ENCODE measurements around the gene TXNRD2.
A peak's percentile ranks its signal among the peaks of the same experiment; 100 is the strongest.
"Not testable (repeated sequence)": the region's sequence is repeated elsewhere in the genome, so short reads cannot be mapped to it uniquely, and the experiment has no call there.

Gene TXNRD2

DNA sequence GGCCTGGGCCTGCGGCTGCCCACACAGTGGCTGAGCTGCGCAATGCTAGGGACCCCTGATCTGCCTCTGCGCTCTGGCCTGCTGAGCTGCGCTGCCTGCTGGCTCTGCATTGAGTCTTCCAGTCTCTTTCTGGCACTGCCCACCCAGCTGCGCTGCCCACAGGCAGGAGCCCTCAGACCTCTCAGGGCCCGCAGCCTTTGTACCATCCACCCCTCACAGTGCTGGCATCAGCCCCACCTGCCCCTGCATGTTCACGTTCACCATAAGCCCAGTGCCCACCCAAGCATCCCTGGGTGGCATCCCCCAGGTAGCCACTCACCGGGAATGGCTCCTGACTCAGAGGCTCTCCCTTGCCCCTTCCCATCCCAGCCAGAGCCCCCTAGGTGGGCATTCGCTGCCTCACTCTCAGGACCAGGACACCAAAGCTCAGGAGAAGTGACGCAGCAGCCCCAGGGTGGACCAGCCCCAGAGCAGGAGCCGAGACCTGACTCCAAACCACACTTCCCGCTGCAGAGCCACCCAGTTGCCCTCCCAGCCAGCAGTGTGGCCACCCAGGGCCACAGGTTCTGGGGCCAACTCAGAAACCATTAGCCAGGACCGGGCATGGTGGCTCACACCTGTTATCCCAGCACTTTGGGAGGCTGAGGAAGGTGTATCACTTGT, 21.8 kb downstream of the TXNRD2 start:
- DNase-seq: no peak

DNA sequence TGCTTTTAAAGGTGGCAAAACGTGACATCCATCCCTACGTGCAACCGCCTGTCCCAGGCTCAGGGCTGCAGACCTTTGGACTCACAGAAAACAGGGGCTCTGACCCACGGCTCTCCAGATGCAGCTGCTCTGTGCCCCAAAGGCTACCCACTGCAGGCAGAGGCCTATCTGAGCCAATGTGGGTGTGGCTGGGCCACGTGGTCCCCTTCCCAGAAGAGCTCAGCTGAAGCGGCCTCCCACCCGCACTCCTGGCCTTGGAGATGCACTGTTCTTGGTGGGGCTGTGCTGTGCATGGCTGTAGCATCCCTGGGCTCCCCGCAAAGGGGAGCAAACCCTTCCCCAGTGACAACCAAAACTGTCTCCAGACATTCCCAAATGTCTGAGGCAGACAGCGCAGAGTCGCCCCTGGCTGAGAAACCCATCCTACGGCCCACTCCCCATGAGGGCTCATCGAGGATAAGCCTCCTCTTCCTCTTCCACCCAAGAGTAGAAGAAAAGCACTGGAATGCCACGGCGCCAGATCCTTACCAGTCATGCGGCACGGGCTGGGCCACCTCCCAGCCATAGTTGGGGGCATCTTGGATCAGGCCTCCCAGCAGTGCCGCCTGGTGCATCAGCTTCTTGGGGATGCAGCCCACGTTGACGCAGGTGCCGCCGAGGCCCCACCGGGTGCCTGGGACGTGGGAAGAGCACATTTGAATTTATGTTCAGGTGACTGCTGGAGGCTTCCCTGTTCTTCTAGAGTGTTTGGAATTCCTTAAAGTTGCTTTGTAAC, 23.1 kb downstream of the TXNRD2 start:
- no peak for DNase-seq

DNA sequence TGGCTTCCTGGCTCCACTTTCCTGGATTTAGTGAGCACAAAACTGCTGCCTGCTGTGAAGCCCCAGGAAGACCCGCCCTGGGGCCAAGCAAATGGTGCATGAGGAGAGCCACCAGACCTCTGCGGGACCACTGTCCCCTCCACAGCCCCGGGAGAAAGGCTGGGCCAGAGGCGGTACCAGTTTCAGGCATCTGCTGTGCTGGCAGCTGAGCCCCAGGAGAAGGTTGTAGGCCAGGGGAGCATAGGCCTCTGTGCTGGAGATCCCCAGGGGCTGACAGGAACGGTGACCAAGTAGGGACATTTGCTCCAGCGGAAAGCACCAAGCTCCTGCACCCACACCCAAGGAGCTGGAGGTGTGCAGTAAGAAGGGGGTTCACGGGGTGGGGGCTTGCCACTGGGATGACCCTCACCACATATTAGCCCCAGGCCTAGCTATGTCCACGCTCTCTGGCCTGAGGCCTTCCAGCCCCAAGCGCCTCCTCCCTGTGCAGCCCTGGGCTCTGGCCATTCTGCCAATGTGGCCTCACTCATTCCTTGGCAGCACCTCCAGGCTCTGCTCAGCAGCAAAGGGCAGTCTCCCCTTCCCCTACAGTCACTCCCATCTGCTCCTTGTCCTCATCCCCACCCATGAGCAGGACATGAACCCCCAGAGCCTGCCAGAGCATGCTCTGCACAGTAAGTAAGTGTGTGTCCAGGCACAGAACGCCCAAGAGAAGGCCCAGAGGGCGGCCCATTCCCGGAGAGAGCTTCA, 24.1 kb downstream of the TXNRD2 start:
- no peak for DNase-seq

DNA sequence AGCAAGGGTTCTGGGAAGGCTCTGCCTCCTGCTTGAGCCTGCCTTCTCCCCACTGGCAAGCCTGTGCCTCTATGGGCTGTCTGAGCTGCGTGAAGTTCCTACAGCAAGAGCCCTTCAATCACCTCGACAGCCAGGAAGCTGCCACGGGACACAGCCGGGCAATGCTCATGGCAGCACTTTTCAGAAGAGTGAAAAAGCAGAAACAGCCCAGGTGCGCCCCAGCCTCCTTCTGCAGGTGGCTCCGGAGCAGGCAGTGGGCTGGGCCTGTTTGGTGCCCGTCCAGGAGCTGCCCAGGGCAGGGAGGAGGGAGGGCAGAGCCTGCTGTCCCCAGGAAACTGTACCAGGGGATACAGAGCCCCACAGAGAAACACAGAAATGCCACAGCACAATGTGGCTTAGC, 24.7 kb downstream of the TXNRD2 start:
- DNase-seq: no peak

DNA sequence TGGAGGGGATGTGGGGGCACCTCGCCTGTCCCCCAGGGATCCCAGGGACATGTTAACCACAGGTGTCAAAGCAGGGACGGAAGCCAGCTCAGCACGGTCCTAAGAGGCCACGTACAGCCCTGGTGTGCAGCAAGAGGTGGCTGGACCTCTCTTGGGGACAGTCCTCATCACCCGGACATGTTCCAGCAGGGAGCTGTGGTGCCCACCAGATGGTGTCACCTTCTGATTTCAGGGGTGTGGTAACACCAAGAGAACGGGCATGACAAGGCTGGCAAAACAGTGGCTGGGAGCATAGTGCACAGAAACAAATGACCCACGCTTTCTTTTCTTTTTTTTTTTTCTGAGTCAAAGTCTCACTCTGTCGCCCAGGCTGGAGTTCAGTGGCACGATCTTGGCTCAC, 25.6 kb downstream of the TXNRD2 start:
- DNase-seq: no peak

GRCh38 chr22:19915287-19915954, 26.2 kb downstream of the TXNRD2 start:
- DNase-seq: no peak

DNA sequence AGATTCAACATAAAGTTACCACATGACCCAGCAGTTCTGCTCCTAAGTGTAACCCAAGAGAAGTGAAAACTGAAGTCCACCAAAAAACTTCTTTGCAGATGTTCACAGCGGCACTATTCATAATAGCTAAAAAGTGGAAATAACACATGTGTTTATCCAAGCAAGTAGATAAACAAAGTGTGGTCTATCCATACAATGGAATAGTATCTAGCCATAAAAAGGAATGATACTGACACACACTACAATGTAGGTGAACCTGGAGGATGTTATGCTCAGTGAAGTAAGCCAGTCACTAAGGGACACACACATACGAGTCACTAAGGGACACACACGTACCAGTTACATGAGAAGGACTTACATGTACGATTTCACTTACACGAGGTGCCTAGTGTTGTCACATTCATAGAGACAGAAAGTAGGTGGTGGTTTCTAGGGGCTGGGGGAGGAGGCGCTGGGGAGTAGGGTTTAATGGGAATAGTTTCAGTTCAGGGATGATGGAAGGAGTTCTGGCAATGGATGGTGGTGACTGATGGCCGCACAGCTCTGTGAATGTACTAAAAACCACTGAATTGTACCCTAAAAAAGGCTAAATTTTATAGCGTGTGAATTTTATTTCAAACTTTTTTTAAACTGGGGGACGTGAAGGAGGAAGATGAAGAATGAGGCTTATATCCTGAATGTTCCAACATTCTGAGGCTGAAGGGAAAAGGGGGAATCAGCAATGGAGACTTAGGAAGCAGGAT, 27.2 kb downstream of the TXNRD2 start:
- no peak for DNase-seq

DNA sequence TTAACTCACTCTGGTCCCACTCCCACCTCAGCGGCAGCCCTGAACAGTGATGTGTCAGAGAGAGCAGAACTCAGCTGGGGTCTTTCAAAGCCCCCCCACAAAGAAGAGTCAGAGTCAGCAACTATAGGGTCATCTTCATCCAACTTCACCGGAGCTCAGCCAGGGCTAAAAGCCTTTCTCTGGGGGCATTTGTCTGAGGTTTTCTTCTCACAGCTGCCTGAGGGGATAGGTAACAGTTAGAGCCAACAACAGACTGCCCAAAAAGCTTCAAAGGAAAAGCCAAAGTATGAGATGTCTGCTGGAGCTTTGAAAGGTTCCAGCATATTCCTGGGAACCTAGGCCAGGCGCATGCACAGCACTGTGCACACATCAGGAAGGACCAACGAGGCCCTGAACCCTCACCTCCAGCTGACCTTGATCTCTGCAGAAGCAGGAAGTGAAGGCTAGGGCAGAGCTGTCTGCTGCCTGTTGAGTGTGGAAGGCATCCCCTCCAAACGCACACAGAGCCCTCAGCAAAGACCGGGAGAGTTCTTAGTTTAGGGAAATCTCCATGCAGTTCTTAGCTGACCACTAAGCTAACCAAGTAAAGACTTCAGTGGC, 28.2 kb downstream of the TXNRD2 start:
- no peak for DNase-seq

- DNase-seq: no peak
Observed at GRCh38 chr22:19912271-19912999, 29.2 kb downstream of the TXNRD2 start.

GRCh38 chr22:19911540-19912270, 29.9 kb downstream of the TXNRD2 start:
- DNase-seq: no peak

- DNase-seq: no peak
Observed at GRCh38 chr22:19910180-19910744, 31.4 kb downstream of the TXNRD2 start.

GRCh38 chr22:19909350-19910179, 32.1 kb downstream of the TXNRD2 start:
- peak; percentile 79 for DNase-seq

DNA sequence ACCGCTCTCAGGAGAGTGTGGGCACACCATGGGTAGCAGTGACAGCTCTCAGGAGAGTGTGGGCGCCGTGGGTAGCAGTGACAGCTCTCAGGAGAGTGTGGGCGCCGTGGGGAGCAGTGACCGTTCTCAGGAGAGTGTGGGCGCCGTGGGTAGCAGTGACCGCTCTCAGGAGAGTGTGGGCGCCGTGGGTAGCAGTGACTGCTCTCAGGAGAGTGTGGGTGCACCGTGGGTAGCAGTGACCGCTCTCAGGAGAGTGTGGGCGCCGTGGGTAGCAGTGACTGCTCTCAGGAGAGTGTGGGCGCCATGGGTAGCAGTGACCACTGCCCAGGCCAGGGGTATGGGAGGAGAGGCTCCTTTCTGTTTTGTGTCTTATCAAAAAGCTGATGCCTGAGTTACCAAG, 33.7 kb downstream of the TXNRD2 start:
- not testable (repeated sequence) for DNase-seq

DNA sequence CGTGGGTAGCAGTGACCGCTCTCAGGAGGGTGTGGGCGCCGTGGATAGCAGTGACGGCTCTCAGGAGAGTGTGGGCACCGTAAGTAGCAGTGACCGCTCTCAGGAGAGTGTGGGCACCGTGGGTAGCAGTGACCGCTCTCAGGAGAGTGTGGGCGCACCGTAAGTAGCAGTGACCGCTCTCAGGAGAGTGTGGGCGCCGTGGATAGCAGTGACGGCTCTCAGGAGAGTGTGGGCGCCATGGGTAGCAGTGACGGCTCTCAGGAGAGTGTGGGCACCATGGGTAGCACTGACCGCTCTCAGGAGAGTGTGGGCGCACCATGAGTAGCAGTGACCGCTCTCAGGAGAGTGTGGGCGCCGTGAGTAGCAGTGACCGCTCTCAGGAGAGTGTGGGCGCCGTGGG, 34.8 kb downstream of the TXNRD2 start:
- DNase-seq: not testable (repeated sequence)

DNA sequence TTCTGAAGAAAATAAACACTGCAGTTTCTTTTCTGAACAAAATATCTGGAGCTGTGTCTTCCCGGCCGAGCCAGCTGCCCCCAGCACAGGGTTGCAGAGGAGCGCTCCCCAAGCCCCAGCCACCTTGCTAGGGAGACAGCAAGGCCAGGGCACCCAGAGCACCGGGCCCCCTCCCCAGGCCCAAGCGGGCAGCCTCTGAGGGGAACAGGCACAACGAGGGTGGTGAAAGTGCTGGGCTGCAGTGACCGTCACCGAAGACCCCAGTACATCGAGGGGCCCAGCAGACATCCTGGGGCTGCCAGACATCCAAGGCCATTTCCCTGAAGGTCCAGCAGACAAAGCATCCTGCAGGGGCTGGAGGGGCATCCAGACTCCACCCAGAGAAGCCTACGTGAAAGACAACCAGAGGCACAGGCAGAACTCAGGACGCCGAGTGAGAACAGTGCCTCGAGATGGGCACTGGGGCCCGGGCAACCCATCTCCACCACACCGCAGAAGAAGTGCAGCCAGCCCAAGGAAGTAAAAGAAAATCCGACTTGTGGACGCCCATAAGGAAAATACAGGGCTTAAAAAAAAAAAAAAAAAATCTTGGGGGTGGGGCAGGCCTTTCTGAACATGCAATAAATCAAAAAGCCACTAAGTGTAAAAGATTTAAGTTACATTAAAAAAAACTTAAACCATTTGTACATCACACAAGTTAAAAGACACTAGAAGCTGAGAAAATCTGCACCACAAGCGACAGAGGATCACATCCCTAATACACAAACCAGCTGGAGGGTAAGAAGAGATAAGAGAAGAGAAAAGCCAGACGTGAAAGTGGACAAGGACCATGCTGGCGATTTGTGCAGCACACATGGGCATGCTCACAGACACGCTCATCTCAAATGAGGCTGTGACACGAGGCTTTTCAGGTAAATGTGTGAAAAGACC, 36.0 kb downstream of the TXNRD2 start:
- no peak for DNase-seq

DNA sequence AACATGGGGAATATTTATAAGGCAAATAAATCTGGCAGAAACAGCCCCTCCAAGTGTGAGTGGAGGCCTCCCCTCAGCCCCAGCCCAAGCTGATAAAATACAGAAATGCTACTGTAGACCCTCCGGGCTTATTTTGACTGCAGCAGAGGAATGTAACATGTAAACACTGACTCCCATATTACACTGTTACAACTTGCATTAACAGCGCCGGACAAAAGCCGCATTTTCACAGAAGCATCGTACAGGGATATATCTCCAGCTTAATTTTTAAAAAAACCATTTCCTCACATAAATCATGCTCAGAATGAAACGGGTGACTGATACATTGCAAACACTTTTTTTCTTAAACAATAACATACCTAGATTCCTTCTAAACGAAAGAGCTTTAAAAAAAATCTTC, 36.7 kb downstream of the TXNRD2 start:
- no peak for DNase-seq

DNA sequence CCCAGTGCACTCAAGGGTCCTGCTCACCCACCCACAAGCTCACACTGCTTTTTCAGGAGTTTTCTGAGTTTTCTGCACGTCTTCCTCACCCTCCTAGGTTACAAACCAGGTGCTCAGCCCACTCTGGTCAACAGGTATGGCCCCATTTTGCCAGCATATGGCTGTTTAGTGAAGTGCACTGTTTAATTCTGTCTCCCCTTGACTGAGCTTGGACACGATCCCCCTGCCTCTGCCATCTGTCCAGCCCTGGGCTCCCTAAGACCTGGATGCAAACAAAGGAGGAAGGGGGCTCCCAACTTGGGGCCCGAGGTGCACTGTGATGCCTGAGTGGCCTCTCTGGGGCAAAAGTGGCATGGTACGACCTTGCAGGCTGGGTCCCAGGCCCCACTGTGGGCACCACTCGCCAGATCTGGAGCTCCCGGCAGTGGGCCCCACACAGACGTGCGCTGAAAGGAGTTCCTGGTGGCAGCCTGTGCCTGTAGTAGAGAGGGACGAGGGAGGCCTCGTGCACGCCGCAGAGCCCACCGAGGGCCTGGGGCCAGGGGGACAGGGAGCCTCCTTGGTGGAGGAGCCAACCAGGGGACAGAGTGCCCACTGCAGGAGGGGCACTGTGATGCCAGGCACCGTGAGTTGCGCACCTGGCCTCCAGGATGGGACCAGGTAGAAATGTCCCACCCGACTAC, 37.3 kb downstream of the TXNRD2 start:
- no peak for DNase-seq

DNA sequence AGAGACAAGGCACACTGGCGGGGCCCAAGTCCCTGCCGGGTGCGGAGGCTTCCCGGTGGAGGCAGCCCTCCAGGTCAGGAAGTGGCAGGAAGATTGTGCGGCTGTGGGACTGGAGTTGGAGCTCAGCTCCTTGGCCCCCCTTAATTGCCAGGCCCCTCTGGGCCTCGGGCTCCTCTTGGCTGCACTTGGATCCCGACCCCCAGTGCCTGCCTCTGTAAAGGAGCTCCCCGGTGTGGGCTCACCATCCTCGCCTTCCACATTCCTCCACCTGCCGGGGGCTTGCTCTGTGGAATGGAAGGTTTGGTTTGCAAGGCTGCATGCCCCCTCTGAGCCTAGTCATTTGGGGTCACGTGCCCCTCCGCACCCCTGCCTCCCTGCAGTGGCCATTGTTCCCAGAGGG, 38.1 kb downstream of the TXNRD2 start:
- DNase-seq: no peak

Data from EL (cell line).